Measurements from ENCODE around the gene KSR1. TPM values are rescaled to one million over a fixed set of nuclear protein-coding genes. Genes with fewer than 3 reads are reported as not detected.

Gene KSR1
- total and polyA plus RNA-seq, 11 donors, result 6.1 to 31.1 (median 7.5) TPM

- intact Hi-C loops (cut with DNase I), result loop anchor here in 2 of 10 donors (5.0 to 10.0 kb wide), 2 partner anchors 48 to 55 kb away; partner anchors contain the start of gene KSR1 (in 1 of the 2)
- H3K4me3 ChIP-seq, result no peak overlapping the region
- DNase-seq (no peak), ATAC-seq (no peak)
- peaks cover 0 to 10% (median 0%) of the 10 kb centered on the region in 12 donors for H3K4me1 ChIP-seq
- no peak overlapping the region for H3K27ac ChIP-seq
- H3K27me3 ChIP-seq, result no peaks in the 10 kb centered on the region
- no peaks in the 10 kb centered on the region for H3K9me3 ChIP-seq
- H3K36me3 ChIP-seq, result no peaks in the 10 kb centered on the region
- TF ChIP-seq POLR2A (IDR thresholded peaks at IDR 0.05) (no peak), CTCF (IDR thresholded peaks at IDR 0.05) (no peak)
- 92 to 93% (median 92%) methylated on average over 15 of the region's 15 CpGs for WGBS, 4 donors
Observed at GRCh38 chr17:27512511-27513346, 56.5 kb downstream of the KSR1 start.

- 72 to 79% (median 78%) methylated on average over 7 to 8 of the region's 8 CpGs for WGBS, 4 donors
- Histone ChIP-seq H3K9me3 (no peaks in the 10 kb centered on the region), H3K4me1 (peaks cover 0 to 17% (median 2%) of the 10 kb centered on the region in 12 donors), H3K27ac (no peak overlapping the region), H3K4me3 (no peak overlapping the region), H3K27me3 (no peaks in the 10 kb centered on the region), H3K36me3 (no peaks in the 10 kb centered on the region)
- TF ChIP-seq CTCF (IDR thresholded peaks at IDR 0.05) (no peak), POLR2A (IDR thresholded peaks at IDR 0.05) (no peak)
- no peak for ATAC-seq
- intact Hi-C loops (cut with DNase I), result loop anchor here in 2 of 10 donors (5.0 to 10.0 kb wide), 2 partner anchors 49 to 57 kb away; partner anchors contain the start of gene KSR1 (in 1 of the 2)
- DNase-seq, result no peak
Observed at GRCh38 chr17:27513849-27514248, 57.6 kb downstream of the KSR1 start.

GRCh38 chr17:27514595-27515413 lies 58.6 kb downstream of the KSR1 start:
- Histone ChIP-seq H3K9me3 (no peaks in the 10 kb centered on the region), H3K27ac (no peak overlapping the region), H3K4me1 (peaks cover 0 to 27% (median 7%) of the 10 kb centered on the region in 12 donors), H3K27me3 (no peaks in the 10 kb centered on the region), H3K4me3 (no peak overlapping the region), H3K36me3 (no peaks in the 10 kb centered on the region)
- ATAC-seq, result no peak
- no peak for DNase-seq
- no peak for TF ChIP-seq CTCF (IDR thresholded peaks at IDR 0.05)
- TF ChIP-seq POLR2A (IDR thresholded peaks at IDR 0.05), result no peak
- intact Hi-C loops (cut with DNase I), result loop anchor here in 2 of 10 donors (5.0 to 10.0 kb wide), 2 partner anchors 50 to 58 kb away; partner anchors contain the start of gene KSR1 (in 1 of the 2)
- WGBS, 4 donors, result 88 to 93% (median 90%) methylated on average over 7 of the region's 7 CpGs

GRCh38 chr17:27518048-27518447 lies 61.8 kb downstream of the KSR1 start:
- Histone ChIP-seq H3K27ac (no peak overlapping the region), H3K27me3 (no peaks in the 10 kb centered on the region), H3K4me1 (peaks cover 0 to 16% (median 6%) of the 10 kb centered on the region in 12 donors), H3K4me3 (no peak overlapping the region), H3K36me3 (no peaks in the 10 kb centered on the region), H3K9me3 (no peaks in the 10 kb centered on the region)
- ATAC-seq, result no peak
- no peak for DNase-seq
- TF ChIP-seq CTCF (IDR thresholded peaks at IDR 0.05) (no peak), POLR2A (IDR thresholded peaks at IDR 0.05) (no peak)
- 95 to 100% (median 97%) methylated on average over 3 of the region's 3 CpGs for WGBS, 4 donors
- intact Hi-C loops (cut with DNase I), result loop anchor here in 1 of 10 donors (10.0 kb wide), 1 partner anchor 53 kb away; no protein-coding TSS in a partner anchor
